Anterior cingulate cortex (tissue), 58 donors: Measurements from ENCODE around the gene EFNA5.
"Not testable (repeated sequence)": the region's sequence is repeated elsewhere in the genome, so short reads cannot be mapped to it uniquely, and the experiment has no call there.

ENCODE experiments used
- DNase-seq, 58 donors: peaks; one replicate each; lab custom pipeline; 2025; lab: John Stamatoyannopoulos, UW

The EFNA5 gene

DNA sequence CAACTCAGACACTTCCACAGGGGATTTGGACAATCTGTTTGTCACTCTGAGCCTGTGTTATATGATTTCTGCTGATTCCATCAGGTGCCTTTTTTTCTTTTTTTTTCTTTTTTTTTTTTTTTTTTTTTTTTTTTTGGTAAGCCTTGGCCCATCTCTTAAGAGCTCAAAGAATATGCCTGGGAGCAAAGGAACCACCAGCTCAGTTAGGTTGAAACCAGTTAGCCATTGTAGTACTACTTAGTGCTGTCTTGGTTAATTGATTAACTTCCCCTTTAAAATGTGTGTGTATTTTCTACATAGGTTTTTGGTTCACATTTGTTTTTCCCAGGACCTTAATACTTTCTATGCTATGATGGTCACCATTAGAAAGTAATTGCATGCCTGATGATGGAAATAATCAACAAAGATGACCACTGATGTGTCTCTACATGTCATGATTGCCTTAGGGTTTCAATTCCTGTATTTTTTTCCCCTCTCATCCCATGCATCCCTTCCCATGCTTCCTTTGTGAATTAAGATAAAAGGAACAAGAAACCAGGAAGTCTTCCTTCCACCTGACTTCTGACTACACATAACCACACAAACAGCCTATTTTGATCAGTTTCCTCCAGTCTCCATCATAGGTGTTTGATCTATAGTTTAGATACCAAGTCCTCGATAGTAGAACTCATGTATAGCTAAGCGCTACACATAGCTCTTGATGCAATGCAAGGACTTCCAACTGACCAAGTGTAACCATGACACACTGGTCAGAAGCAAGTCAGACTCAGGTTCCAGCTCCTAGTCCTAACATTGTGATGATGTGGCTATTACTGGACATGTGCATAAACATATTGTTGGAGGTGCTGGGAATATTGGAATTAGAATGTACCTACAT, 306.1 kb downstream of the EFNA5 start:
- no peak for DNase-seq

DNA sequence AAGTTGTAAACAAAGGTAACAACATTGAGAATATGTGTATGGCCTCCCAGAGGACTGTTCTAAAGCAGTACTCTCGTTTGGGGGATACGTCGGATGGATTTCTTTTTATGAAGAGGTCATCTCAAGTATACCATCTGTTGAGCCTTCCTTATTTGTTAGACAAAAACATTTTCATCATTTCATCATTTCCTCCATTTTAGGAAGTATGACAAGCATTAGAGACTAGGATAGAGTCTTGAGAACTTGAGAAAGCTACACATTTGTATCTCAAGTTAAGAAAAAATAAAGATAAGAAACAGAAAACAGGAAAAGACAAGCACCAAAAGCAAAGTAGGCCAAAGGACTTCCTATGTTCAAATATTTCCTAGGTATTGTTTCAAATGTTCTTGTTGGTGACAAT, 307.0 kb downstream of the EFNA5 start:
- DNase-seq, result no peak

DNA sequence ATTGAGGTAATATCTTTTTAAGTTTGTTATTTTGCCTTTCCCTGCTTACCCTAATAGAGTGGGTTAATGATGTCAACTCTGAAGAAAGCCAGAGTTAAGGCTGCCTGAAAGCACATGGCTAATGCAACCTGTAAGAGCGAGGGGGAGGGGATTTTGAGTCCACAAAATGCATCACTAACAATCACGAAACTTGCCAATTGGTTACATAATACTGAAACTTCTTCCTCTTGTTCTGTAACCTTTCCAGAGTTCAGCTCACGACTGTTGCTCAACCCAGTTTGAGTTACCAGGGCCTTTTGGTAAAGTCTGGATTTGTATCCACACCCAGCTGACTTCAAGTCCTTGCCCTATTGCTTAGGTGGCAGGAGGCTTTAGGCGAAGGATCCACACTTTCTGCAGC, 308.8 kb downstream of the EFNA5 start:
- DNase-seq, result no peak

DNA sequence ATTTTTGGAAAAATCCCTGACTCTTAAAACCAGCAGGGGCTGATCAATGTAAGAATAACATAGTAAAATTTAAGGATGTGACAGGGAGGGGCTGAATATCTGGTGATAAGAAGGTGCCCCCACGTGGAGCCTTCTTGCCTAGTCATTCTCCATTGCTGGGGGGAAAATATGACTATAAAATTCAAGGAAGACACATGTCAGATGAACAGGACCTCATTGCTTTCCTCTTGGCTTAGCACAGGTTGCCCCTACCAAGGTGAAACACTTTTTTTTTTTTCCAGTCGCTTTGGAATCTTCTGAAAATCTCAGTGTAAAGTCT, 310.9 kb downstream of the EFNA5 start:
- no peak for DNase-seq

DNA sequence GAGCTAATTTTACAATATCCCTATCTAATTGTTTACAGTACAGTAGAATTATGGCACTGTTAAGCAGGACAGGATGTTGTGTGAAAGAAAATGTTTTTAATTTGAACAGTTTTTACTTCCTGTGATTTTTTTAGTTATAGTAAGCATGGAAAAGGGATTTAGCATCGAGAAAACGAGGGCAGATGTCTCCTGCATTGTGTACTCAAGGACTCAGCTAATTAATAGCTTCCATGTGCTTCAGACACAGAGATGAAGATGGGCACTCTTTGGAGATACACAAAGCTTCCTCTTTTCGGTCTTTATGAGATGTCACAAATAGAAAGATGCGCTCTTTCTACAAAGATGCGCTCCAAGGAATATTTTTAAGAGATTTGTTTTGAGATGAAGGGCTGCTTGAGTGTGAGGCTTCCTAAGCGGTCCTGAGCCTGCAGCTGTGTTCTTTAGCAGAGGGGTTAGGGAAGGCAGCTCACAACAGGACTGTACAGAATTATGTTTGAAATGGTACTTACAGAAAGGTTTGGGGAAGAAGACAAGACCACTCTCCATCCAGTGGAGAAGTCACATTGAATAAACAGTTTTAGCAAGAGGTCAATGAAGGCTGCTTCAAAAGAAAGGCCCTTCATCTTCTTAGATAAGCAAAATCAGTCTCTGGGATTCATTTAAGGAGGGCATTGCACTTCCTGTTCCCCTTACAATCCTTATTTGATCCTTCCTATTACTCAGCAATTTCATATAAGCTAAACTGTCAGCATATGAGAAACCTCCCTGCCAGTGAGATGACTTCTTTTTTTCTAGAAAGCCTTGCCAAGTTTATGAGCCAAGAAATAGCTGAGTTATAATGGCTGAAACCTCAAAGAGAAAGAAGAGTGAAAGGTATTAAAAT, 311.5 kb downstream of the EFNA5 start:
- no peak for DNase-seq

DNA sequence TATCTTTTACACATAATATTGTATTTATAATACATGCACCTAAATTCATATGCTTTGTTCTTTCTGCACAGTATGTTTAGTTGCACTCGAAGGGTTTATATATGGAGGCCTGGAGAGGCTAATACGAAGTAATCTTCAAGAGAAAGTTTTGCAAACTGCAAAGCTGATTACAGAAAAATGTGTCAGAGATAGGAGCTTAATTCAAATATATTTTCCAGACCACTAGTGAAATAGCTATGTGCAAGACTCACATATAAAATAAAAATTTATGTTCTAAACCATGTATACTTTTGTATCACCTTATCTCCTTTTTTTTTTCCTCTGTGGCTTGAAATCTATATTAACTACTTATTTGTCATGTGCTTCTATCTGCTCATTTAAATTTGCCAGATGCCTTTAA, 313.8 kb downstream of the EFNA5 start:
- no peak for DNase-seq

DNA sequence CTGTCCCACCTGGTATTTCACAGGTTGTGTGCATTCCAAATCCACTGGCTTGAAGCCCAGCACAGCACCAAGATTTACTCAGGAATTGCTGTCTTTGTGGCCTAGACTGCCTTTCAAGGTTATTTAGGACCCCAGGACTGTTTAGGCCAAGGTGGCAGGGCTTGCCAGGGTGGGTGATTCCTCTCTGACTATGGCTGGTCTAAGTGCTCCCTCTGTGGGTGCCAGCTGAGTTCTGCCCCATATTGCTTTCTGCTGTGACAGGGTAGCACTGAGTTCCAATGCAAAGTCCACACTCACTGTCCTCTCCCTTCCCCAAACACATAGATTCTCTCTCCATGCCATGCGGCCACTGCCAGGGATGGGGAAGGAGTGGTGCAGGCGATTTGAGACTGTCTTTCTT, 318.2 kb downstream of the EFNA5 start:
- DNase-seq, result no peak

DNA sequence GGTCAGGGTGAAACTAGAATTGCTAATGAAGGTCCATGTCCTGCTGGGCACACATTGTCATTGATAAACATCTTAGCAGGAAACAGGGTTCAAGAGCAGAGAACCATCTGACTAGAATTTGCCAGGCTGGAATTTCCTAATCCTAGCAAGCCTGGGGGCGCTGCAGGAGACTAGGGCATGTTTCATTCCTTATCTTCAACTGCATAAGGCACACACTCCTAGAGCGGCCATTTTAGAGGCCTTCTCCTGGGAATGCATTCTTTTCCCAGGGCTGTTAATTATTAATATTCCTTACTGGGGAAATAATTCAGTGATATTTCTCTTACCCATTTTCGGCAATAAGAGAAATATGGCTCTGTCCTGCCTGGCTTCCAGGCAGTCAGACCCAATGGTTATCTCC, 324.2 kb downstream of the EFNA5 start:
- not testable (repeated sequence) for DNase-seq

DNA sequence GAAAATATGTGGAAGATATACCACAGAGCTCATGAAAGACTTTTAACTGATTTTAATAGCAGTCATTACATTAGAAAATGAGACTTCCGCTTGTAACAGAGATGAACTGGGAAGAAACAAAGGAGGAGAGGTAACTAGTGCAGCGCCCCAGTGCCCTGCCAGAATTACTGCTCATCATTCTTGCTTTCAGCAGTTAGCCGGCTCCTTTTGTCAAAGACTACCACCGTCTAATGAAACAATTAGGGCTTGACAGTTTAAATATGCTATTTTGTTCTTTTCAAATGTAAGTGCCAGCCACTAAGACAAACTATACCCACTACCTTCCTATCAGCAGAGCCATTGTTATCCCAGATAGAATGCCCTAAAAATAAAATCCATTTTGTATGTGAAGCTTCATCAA, 328.4 kb downstream of the EFNA5 start:
- DNase-seq, result no peak

DNA sequence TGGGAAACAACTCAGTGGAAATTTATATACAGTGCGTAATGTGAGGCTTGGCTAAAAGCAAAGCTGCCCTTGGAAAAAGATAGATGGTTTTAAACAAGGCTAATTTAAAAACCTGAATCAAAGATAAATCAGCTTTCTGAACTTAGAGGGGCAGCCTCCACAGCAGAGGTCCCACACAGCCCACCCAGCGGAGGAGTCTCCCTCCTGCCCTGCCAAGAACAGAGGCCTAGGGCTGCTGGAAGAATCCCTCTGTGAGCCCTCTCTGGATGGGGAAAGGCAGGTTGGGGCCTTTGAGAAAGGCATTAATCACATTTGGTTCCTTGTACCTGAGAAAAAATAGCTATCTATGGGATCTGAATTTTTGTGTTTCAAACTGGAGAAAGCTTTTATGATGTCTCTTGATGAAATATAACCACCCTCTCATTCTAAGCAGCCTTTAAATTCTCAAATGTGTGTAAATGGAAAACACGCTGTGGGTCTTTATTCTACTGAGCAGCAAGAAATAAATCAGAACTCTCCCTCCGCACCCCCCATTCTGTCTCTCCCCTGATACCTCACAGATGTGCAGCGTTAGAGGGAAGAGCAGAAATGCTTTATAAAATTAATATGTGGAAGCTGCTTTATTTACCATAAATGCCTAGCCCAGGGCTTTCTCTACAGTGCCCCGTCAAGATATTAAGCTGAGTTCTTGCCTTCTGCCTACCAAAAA, 329.2 kb downstream of the EFNA5 start:
- no peak for DNase-seq

DNA sequence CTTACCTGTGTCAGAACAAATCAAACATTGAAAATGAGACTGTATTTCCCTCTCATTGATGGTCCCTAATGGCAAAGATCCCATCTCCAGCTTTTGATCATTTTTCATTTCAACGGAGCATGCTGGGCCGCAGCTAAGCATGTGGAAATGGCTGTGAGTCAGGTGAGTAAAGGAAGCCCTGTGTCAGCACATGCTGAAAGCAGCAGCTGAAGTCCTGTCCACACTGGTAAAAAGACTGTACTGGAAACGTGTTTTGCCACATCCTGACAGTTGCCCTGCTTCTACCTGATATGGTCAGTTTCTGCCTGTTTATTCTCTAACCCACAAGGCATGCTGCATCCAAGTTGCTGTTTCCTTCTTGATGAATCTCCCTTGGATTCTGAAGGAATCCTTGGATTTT, 330.1 kb downstream of the EFNA5 start:
- no peak for DNase-seq

DNA sequence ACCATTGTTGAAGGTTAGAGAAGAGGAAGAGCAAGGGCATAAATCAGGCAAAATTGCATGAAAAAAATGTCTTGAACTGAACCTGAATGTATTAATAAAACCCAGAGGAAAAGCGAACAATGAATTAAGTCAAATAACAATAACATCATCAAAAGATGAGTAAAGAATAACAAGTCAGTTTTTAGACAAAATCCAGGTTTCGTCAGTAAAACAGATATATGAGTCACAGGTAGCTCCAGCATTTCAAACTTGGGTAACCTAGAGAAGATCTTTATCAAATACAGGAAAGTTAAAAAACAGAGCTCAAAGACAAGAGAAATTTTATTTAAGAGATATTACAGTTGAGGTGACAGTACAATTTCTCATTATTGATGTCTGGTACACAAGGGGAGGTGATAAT, 332.4 kb downstream of the EFNA5 start:
- no peak for DNase-seq

DNA sequence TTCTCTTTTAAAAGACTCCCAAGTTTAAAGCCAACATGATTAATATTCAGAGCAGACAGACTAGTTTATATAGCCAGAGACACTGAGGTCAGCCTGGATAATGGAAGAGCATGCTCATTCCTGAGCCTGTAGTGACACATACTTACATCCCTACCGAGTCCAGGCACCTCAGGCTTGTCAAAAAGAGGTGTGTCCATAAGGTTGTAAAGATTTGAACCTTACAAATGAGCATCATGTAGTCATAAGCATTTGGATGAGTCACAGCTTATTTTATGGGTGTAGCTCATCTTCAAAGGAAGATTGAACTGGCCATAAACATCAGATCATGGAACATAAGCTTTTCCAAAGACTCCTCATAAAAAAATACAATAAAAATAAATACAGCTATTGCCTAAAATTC, 333.5 kb downstream of the EFNA5 start:
- DNase-seq, result no peak

DNA sequence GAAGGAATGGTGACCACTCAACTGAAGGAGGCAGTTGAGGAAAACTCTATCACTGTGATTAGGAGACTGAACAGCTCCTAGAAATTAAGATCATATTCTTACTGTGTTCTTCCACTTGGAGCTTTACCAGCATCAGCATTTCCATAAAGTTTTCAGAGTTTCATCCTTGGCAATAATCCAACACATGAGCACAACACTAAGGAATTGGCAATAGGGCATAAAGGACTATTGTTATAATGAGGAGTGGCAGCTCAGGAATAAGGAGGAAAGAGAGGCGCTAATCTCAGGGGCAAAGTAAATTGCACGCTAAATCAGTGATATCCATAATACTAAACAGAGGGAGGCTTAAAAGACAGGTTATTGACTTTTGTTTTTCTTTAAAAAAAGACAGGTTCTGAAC, 338.9 kb downstream of the EFNA5 start:
- DNase-seq, result no peak

DNA sequence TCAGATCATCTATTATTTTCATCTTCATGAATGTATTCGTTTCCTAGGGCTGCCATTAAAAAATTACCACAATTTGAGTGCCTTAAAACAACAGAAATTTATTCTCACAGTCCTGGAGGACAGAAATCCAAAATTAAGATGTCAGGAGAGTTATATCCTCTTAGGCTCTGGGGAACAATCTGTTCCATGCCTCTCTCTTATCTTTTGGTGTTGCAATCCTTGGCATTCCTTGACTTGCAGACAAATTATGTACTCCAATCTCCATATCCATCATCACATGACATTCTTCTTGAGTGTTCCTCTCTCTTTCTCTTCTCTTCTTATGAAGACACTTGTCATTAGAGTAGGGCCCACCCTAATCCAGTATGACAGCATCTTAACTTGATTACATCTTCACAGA, 339.4 kb downstream of the EFNA5 start:
- no peak for DNase-seq

DNA sequence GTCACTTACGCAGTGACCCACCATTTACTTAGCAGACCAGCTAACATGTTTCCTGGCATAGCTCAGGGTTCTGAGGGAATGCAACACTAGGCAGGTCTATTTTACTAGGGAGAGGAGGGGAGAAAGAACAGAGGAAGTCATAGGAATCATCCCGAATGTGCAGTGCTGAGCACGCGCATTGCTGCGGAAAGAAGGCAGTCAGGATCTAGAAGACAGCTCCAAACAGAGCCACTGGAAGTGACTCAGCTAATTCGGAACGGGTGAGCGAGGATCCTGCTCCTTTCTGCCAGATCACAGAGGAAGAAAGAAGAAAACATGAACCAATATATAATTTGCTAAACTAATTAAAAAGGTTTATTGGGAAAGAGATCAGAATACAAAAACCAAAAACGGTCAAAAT, 339.8 kb downstream of the EFNA5 start:
- no peak for DNase-seq

DNA sequence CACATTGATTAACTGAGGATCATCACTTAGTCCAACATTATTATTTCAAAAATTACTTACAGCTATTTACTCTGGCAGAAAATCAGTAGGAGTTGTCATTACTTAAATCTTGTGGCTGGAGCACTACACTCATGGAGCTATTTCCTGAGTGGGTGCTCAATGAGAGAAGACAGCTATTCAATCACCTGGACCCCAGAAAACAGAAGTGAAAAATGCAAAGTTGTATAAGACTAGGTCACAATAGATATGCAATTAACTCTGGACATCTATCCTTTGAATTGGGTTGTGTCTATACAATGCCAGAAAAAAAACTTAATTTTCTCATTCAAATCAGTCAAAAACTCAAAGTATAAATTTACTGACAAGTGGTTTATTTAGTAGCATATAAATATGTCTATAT, 340.9 kb downstream of the EFNA5 start:
- DNase-seq, result no peak
